VCaP (cell line): Measurements from ENCODE around the gene FOSB.

ENCODE experiments used
- H3K27ac ChIP-seq: fragments of 450-650 bp; 2 replicates; pipeline ENCODE4 v1.5.1; 2017
- CTCF ChIP-seq: fragments of 450-650 bp; conservative IDR thresholded peaks from 2 replicates; pipeline ENCODE4 v1.5.1; 2017; ENCODE audit warnings: mild to moderate bottlenecking, moderate library complexity

FOSB gene

GRCh38 chr19:45524575-45525129, 56.9 kb downstream of the FOSB start:
- peak overlapping the region; percentile 35 for H3K27ac ChIP-seq
- TF ChIP-seq CTCF: no peak
